Lower leg skin (tissue), 3 donors: ENCODE data around the gene RAB14.

Experiments used
- POLR2A ChIP-seq, 2 donors: fragments of 450-650 bp; IDR thresholded peaks; one replicate each; pipeline ENCODE4 v1.6.1; 2016 to 2017; ENCODE audit warnings: antibody characterized with exemption in 2 of 2, mild to moderate bottlenecking in 1 of 2, moderate library complexity in 1 of 2
- TF ChIP-seq, protein P1 (sequence below), 3 donors: fragments of 450-650 bp; IDR thresholded peaks; one replicate each; pipeline ENCODE4 v1.5.1; 2016; ENCODE audit warnings: antibody characterized with exemption in 3 of 3, mild to moderate bottlenecking in 3 of 3, moderate library complexity in 2 of 3

DNA sequence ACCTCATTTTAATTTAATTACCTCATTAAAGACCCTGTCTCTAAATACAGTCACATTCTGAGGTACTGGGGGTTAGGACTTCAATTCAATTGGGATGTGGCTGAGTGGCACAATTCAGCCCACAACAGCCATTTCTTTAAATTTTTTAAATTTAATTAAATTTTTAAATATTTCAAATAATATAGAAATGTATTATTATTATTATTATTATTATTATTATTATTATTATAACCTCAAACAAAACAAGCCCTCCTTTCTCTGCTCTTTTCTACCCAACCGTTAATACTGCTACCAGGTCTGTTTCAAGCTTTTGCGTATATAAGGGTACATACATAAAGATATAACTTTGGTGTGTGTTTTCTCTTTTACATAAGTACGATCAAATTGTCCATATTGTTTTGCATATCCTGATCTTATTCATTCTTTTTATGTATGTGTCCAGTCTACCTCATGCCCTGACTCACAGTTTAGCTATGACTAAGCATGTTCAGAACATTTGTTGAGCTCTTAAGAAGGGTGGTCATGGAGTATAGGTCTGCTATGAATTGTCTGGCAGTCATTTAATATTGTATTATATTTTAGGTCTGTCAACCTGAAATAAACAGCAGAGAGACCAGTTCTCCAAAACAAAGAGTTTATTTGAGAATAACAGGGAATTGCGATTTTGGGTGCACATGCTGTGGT, 16.1 kb upstream of the RAB14 start:
- TF ChIP-seq POLR2A (IDR thresholded peaks at IDR 0.05): no peak
- TF ChIP-seq, protein P1, sequence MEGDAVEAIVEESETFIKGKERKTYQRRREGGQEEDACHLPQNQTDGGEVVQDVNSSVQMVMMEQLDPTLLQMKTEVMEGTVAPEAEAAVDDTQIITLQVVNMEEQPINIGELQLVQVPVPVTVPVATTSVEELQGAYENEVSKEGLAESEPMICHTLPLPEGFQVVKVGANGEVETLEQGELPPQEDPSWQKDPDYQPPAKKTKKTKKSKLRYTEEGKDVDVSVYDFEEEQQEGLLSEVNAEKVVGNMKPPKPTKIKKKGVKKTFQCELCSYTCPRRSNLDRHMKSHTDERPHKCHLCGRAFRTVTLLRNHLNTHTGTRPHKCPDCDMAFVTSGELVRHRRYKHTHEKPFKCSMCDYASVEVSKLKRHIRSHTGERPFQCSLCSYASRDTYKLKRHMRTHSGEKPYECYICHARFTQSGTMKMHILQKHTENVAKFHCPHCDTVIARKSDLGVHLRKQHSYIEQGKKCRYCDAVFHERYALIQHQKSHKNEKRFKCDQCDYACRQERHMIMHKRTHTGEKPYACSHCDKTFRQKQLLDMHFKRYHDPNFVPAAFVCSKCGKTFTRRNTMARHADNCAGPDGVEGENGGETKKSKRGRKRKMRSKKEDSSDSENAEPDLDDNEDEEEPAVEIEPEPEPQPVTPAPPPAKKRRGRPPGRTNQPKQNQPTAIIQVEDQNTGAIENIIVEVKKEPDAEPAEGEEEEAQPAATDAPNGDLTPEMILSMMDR (IDR thresholded peaks at IDR 0.05): no peak
